ENCODE results near the gene SNRNP48. TPM values are rescaled to one million over a fixed set of nuclear protein-coding genes. Genes with fewer than 3 reads are reported as not detected.

SNRNP48 gene
- total RNA-seq, 5 donors from 2014 or later (not counting 1 experiment from before 2014, with no cell fraction given) = 13.6 to 20.0 (median 17.7) TPM

GRCh38 chr6:7650878-7651277 is 60.9 kb downstream of the SNRNP48 start:
- CTCF ChIA-PET = interaction anchor here in 1 of 2 donors (1.0 kb wide), 1 partner anchor 376 kb away, joined by 3 read pairs; no protein-coding TSS in a partner anchor
- no peaks in the 10 kb centered on the region for H3K36me3 ChIP-seq (ENCODE audit: control insufficient read depth in 2 of 2, extremely low read depth in 1 of 2, insufficient read depth in 1 of 2, low read length in 1 of 2)
- H3K4me3 ChIP-seq (ENCODE audit: control insufficient read depth in 1 of 2, extremely low read depth in 1 of 2, low read length in 1 of 2) = no peak overlapping the region
- Mint-ChIP-seq H3K4me1 (peaks cover 10 to 16% (median 11%) of the 10 kb centered on the region in 3 donors), H3K9me3 (no peaks in the 10 kb centered on the region), H3K36me3 (no peaks in the 10 kb centered on the region), H3K27ac (no peak overlapping the region), H3K27me3 (peaks cover 10 to 14% of the 10 kb centered on the region in 2 donors), H3K4me3 (no peak overlapping the region)
- 93% methylated on average over 2 of the region's 4 CpGs for WGBS (ENCODE audit: insufficient coverage)
- H3K4me1 ChIP-seq (ENCODE audit: control insufficient read depth in 1 of 2, extremely low read depth in 1 of 2, insufficient read depth in 2 of 2, low read length in 2 of 2) = no peaks in the 10 kb centered on the region
- POLR2A ChIA-PET = no interaction called here
- no peak for DNase-seq
- H3K9me3 ChIP-seq = no peaks in the 10 kb centered on the region
- no peak overlapping the region for H3K27ac ChIP-seq (ENCODE audit: low read length)
- no peak for ATAC-seq (replicated peaks in 1 of 4)
- H3K27me3 ChIP-seq (replicated peaks in 1 of 2; ENCODE audit: control insufficient read depth in 2 of 2, extremely low read depth in 1 of 2, insufficient read depth in 2 of 2, low read length in 1 of 2) = peaks cover 0 to under 1% of the 10 kb centered on the region in 2 experiments

DNA sequence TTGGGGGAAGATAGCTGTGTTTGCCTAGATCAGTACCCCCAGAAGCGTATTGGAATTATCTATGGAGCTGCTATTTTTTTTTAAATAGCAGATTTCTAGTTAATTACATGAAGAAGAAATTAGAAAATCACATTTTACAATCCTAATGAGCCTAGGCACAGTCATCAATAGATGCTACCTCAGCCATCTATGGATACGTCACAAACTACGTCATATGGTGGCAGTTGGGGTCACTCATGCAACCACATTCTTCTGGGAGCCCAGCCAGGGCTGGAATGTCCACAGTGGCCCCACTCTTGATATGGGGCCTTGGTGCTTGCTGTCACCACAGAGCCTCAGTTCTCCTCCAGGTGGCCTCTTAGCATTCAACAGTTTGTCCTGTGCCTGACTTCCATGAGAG is 63.0 kb downstream of the SNRNP48 start:
- H3K36me3 ChIP-seq (ENCODE audit: control insufficient read depth in 2 of 2, extremely low read depth in 1 of 2, insufficient read depth in 1 of 2, low read length in 1 of 2) = no peaks in the 10 kb centered on the region
- CTCF ChIA-PET = interaction anchor here in 1 of 2 donors (0.5 kb wide), 1 partner anchor 356 kb away, joined by 4 read pairs; no protein-coding TSS in a partner anchor
- peaks cover 0 to 2% of the 10 kb centered on the region in 2 experiments for H3K27me3 ChIP-seq (replicated peaks in 1 of 2; ENCODE audit: control insufficient read depth in 2 of 2, extremely low read depth in 1 of 2, insufficient read depth in 2 of 2, low read length in 1 of 2)
- H3K9me3 ChIP-seq = no peaks in the 10 kb centered on the region
- no peak for DNase-seq
- peaks cover 14% of the 10 kb centered on the region in 2 donors for H3K27me3 Mint-ChIP-seq
- H3K4me3 Mint-ChIP-seq = no peak overlapping the region
- H3K4me3 ChIP-seq (ENCODE audit: control insufficient read depth in 1 of 2, extremely low read depth in 1 of 2, low read length in 1 of 2) = no peak overlapping the region
- no peaks in the 10 kb centered on the region for H3K9me3 Mint-ChIP-seq
- no peak overlapping the region for H3K27ac Mint-ChIP-seq
- ATAC-seq (replicated peaks in 1 of 4) = no peak
- no peak overlapping the region for H3K27ac ChIP-seq (ENCODE audit: low read length)
- no peaks in the 10 kb centered on the region for H3K4me1 ChIP-seq (ENCODE audit: control insufficient read depth in 1 of 2, extremely low read depth in 1 of 2, insufficient read depth in 2 of 2, low read length in 2 of 2)
- WGBS (ENCODE audit: insufficient coverage) = 95% methylated on average over 2 of the region's 3 CpGs
- no peaks in the 10 kb centered on the region for H3K36me3 Mint-ChIP-seq
- peaks cover 2 to 4% (median 3%) of the 10 kb centered on the region in 3 donors for H3K4me1 Mint-ChIP-seq
- POLR2A ChIA-PET = no interaction called here

- POLR2A ChIA-PET = interaction anchor here in 1 of 2 donors (0.6 kb wide), 1 partner anchor 589 kb away, joined by 3 read pairs; no protein-coding TSS in a partner anchor
- H3K4me1 ChIP-seq (ENCODE audit: control insufficient read depth in 1 of 2, extremely low read depth in 1 of 2, insufficient read depth in 2 of 2, low read length in 2 of 2) = no peaks in the 10 kb centered on the region
- H3K27ac Mint-ChIP-seq = no peak overlapping the region
- CTCF ChIA-PET = no interaction called here
- no peak overlapping the region for H3K27ac ChIP-seq (ENCODE audit: low read length)
- no peaks in the 10 kb centered on the region for H3K36me3 Mint-ChIP-seq
- no peaks in the 10 kb centered on the region for H3K36me3 ChIP-seq (ENCODE audit: control insufficient read depth in 2 of 2, extremely low read depth in 1 of 2, insufficient read depth in 1 of 2, low read length in 1 of 2)
- H3K9me3 ChIP-seq = no peaks in the 10 kb centered on the region
- no peaks in the 10 kb centered on the region for H3K9me3 Mint-ChIP-seq
- no peaks in the 10 kb centered on the region for H3K4me1 Mint-ChIP-seq
- no peak overlapping the region for H3K4me3 ChIP-seq (ENCODE audit: control insufficient read depth in 1 of 2, extremely low read depth in 1 of 2, low read length in 1 of 2)
- peaks cover 0 to 12% of the 10 kb centered on the region in 2 experiments for H3K27me3 ChIP-seq (replicated peaks in 1 of 2; ENCODE audit: control insufficient read depth in 2 of 2, extremely low read depth in 1 of 2, insufficient read depth in 2 of 2, low read length in 1 of 2)
- ATAC-seq (replicated peaks in 1 of 4) (no peak), DNase-seq (no peak)
- peaks cover 9 to 26% of the 10 kb centered on the region in 2 donors for H3K27me3 Mint-ChIP-seq
- WGBS (ENCODE audit: insufficient coverage) = no CpG with 5 or more reads among the region's 1 CpG
- H3K4me3 Mint-ChIP-seq = no peak overlapping the region
Observed at GRCh38 chr6:7656355-7656754, 66.4 kb downstream of the SNRNP48 start.

DNA sequence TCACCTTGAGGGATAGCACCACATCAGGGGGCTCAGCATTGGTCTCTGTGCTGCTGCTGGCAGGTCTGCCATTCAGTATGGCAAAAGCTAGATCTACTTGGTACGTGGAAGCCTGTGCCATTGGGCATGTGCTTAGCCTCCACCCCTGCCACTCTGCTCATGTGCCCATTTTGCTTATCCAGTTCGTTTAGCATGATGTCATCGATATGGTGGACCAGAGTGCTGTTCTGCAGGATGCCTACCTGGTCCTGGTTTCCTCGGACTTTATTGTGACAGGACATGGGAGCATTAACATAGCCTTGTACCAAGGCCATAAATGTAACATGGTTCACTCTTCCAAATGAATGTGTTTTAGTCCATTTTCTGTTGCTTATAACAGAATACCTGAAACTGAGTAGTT is 68.5 kb downstream of the SNRNP48 start:
- H3K36me3 ChIP-seq (ENCODE audit: control insufficient read depth in 2 of 2, extremely low read depth in 1 of 2, insufficient read depth in 1 of 2, low read length in 1 of 2) = no peaks in the 10 kb centered on the region
- peaks cover 0 to 12% of the 10 kb centered on the region in 2 experiments for H3K27me3 ChIP-seq (replicated peaks in 1 of 2; ENCODE audit: control insufficient read depth in 2 of 2, extremely low read depth in 1 of 2, insufficient read depth in 2 of 2, low read length in 1 of 2)
- Mint-ChIP-seq H3K4me3 (no peak overlapping the region), H3K27ac (no peak overlapping the region), H3K36me3 (no peaks in the 10 kb centered on the region), H3K9me3 (no peaks in the 10 kb centered on the region), H3K27me3 (peaks cover 22 to 32% of the 10 kb centered on the region in 2 donors), H3K4me1 (no peaks in the 10 kb centered on the region)
- DNase-seq = no peak
- POLR2A ChIA-PET = no interaction called here
- H3K27ac ChIP-seq (ENCODE audit: low read length) = no peak overlapping the region
- H3K4me1 ChIP-seq (ENCODE audit: control insufficient read depth in 1 of 2, extremely low read depth in 1 of 2, insufficient read depth in 2 of 2, low read length in 2 of 2) = no peaks in the 10 kb centered on the region
- no peak for ATAC-seq (replicated peaks in 1 of 4)
- CTCF ChIA-PET = no interaction called here
- no peak overlapping the region for H3K4me3 ChIP-seq (ENCODE audit: control insufficient read depth in 1 of 2, extremely low read depth in 1 of 2, low read length in 1 of 2)
- H3K9me3 ChIP-seq = no peaks in the 10 kb centered on the region
- WGBS (ENCODE audit: insufficient coverage) = 81% methylated on average over 4 of the region's 4 CpGs

GRCh38 chr6:7661364-7661763 is 71.4 kb downstream of the SNRNP48 start:
- Mint-ChIP-seq H3K4me1 (no peaks in the 10 kb centered on the region), H3K27ac (no peak overlapping the region), H3K27me3 (peaks cover 17 to 21% of the 10 kb centered on the region in 2 donors), H3K36me3 (no peaks in the 10 kb centered on the region), H3K4me3 (no peak overlapping the region), H3K9me3 (no peaks in the 10 kb centered on the region)
- WGBS (ENCODE audit: insufficient coverage) = no CpG with 5 or more reads among the region's 3 CpGs
- H3K27ac ChIP-seq (ENCODE audit: low read length) = no peak overlapping the region
- ATAC-seq (replicated peaks in 1 of 4) = no peak
- no peaks in the 10 kb centered on the region for H3K4me1 ChIP-seq (ENCODE audit: control insufficient read depth in 1 of 2, extremely low read depth in 1 of 2, insufficient read depth in 2 of 2, low read length in 2 of 2)
- ChIA-PET CTCF (no interaction called here), POLR2A (no interaction called here)
- no peaks in the 10 kb centered on the region for H3K36me3 ChIP-seq (ENCODE audit: control insufficient read depth in 2 of 2, extremely low read depth in 1 of 2, insufficient read depth in 1 of 2, low read length in 1 of 2)
- no peak overlapping the region for H3K4me3 ChIP-seq (ENCODE audit: control insufficient read depth in 1 of 2, extremely low read depth in 1 of 2, low read length in 1 of 2)
- peaks cover 0 to 10% of the 10 kb centered on the region in 2 experiments for H3K27me3 ChIP-seq (replicated peaks in 1 of 2; ENCODE audit: control insufficient read depth in 2 of 2, extremely low read depth in 1 of 2, insufficient read depth in 2 of 2, low read length in 1 of 2)
- H3K9me3 ChIP-seq = no peaks in the 10 kb centered on the region
- DNase-seq = no peak

Other genes with a start within 250 kb of the SNRNP48 start
- gene CAGE1, start 200.5 kb upstream of the SNRNP48 start, total RNA-seq = under 1 TPM in 4 of 5 donors, not detected in 1; 0.09 to 0.75 (median 0.31) TPM
- gene RIOK1, start 200.4 kb upstream of the SNRNP48 start, total RNA-seq = 10 to 100 TPM; 27.4 to 42.9 (median 34.6) TPM
- gene DSP, start 48.5 kb upstream of the SNRNP48 start, total RNA-seq = 1 to 10 TPM in 1 of 5 donors, under 1 TPM in 3, not detected in 1; 0.12 to 1.0 (median 0.80) TPM
- gene BMP6, start 135.9 kb downstream of the SNRNP48 start, total RNA-seq = under 1 TPM in 4 of 5 donors, not detected in 1; 0.09 to 0.23 (median 0.13) TPM